ENCODE measurements around the gene CUX1. TPM values are rescaled to one million over a fixed set of nuclear protein-coding genes. Genes with fewer than 3 reads are reported as not detected.

The CUX1 gene
- total RNA-seq, 1 donor from 2014 or later = 50.6 TPM

DNA sequence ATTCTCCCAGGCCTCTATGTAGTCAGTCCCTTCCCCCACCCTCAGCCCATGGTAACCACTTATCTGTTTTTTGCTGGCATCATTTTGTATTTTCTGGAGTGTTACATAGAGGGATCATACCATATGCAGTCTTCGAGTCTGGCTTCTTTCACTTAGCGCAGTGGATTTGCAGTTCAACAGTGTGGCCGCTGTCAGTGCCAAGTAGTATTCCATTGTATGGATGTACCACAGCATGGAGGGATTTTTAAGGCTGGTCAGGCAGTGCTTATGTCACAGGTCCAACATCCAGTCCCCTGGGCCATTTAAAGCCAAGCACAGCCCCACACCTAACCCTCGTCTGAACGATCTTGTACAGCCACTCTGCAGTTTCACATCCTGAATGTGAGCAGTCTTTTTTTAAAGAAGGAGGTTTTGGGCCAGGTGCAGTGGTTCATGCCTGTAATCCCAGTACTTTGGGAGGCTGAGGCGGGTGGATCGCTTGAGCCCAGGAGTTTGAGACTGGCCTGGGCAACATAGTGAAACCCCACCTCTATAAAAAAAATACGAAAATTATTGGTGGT lies 121.8 kb downstream of the CUX1 start:
- H3K79me2 ChIP-seq (ENCODE audit: insufficient read depth, low read length) = peaks cover 28% of the 10 kb centered on the region
- FAIRE-seq = no peak
- H3K4me3 Mint-ChIP-seq (ENCODE audit: unreplicated experiment) = no peak overlapping the region

DNA sequence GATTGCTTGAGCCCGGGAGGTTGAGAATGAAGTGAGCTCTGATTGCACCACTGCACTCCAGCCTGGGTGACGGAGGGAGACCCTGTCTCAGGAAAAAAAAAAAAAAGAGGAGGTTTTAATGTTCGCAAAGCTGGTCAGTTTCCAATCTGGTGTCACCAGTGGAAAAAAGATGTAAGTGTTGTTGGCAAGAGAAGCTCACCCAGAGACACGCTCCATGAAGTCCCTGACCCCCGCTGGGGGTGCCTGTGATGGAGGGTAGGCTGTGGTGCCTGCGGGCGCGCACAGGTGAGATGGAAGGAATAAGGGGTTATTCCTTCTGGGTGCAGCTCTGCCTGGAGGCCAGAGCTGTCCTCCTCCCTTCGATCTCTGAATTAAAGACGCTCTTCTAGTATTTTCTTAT lies 122.7 kb downstream of the CUX1 start:
- no peak overlapping the region for H3K27ac ChIP-seq (ENCODE audit: low read depth, low read length)
- no peak overlapping the region for H3K4me2 ChIP-seq (ENCODE audit: low read length)
- no peak overlapping the region for H3K4me3 ChIP-seq (ENCODE audit: insufficient read depth, low read depth, low read length)
- no peak overlapping the region for H2AFZ ChIP-seq (ENCODE audit: low read depth, low read length)
- peaks cover 36% of the 10 kb centered on the region for H3K79me2 ChIP-seq (ENCODE audit: insufficient read depth, low read length)
- no peak overlapping the region for H3K9ac ChIP-seq (ENCODE audit: low read length)
- H3K4me1 Mint-ChIP-seq (ENCODE audit: low read depth, unreplicated experiment) = peaks cover 44% of the 10 kb centered on the region
- FAIRE-seq (no peak), DNase-seq (ENCODE audit: low read depth) (no peak)
- no peaks in the 10 kb centered on the region for H3K9me3 ChIP-seq (ENCODE audit: insufficient read depth, low read depth, low read length)
- H3K9me3 Mint-ChIP-seq (ENCODE audit: unreplicated experiment) = no peaks in the 10 kb centered on the region
- peaks cover 42% of the 10 kb centered on the region for H4K20me1 ChIP-seq (ENCODE audit: insufficient read depth, low read length)
- H3K27me3 Mint-ChIP-seq (ENCODE audit: low read depth, unreplicated experiment) = no peaks in the 10 kb centered on the region
- H3K27ac Mint-ChIP-seq (ENCODE audit: unreplicated experiment) = no peak overlapping the region
- H3K27me3 ChIP-seq (ENCODE audit: insufficient read depth, low read length) = no peaks in the 10 kb centered on the region
- H3K4me1 ChIP-seq (ENCODE audit: insufficient read depth, low read length) = peaks cover 33% of the 10 kb centered on the region
- H3K36me3 ChIP-seq (ENCODE audit: insufficient read depth, low read length) = no peaks in the 10 kb centered on the region
- TF ChIP-seq, protein P1, sequence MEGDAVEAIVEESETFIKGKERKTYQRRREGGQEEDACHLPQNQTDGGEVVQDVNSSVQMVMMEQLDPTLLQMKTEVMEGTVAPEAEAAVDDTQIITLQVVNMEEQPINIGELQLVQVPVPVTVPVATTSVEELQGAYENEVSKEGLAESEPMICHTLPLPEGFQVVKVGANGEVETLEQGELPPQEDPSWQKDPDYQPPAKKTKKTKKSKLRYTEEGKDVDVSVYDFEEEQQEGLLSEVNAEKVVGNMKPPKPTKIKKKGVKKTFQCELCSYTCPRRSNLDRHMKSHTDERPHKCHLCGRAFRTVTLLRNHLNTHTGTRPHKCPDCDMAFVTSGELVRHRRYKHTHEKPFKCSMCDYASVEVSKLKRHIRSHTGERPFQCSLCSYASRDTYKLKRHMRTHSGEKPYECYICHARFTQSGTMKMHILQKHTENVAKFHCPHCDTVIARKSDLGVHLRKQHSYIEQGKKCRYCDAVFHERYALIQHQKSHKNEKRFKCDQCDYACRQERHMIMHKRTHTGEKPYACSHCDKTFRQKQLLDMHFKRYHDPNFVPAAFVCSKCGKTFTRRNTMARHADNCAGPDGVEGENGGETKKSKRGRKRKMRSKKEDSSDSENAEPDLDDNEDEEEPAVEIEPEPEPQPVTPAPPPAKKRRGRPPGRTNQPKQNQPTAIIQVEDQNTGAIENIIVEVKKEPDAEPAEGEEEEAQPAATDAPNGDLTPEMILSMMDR (IDR thresholded peaks at IDR 0.05; ENCODE audit: insufficient read depth, low read depth, low read length) = no peak
- no peak for TF ChIP-seq EZH2 (IDR thresholded peaks at IDR 0.05; ENCODE audit: insufficient read depth, low read length)
- no peak overlapping the region for H3K4me3 Mint-ChIP-seq (ENCODE audit: unreplicated experiment)
- no peaks in the 10 kb centered on the region for H3K36me3 Mint-ChIP-seq (ENCODE audit: low read depth, unreplicated experiment)

More for the DNA sequence above, 121.8 kb downstream of the CUX1 start:
- Mint-ChIP-seq H3K27me3 (ENCODE audit: low read depth, unreplicated experiment) (no peaks in the 10 kb centered on the region), H3K36me3 (ENCODE audit: low read depth, unreplicated experiment) (peaks cover 2% of the 10 kb centered on the region), H3K4me1 (ENCODE audit: low read depth, unreplicated experiment) (peaks cover 53% of the 10 kb centered on the region), H3K9me3 (ENCODE audit: unreplicated experiment) (no peaks in the 10 kb centered on the region), H3K27ac (ENCODE audit: unreplicated experiment) (no peak overlapping the region)
- no peak overlapping the region for H3K4me3 ChIP-seq (ENCODE audit: insufficient read depth, low read depth, low read length)
- H3K4me1 ChIP-seq (ENCODE audit: insufficient read depth, low read length) = peaks cover 33% of the 10 kb centered on the region
- no peak overlapping the region for H3K4me2 ChIP-seq (ENCODE audit: low read length)
- no peak overlapping the region for H2AFZ ChIP-seq (ENCODE audit: low read depth, low read length)
- H4K20me1 ChIP-seq (ENCODE audit: insufficient read depth, low read length) = peaks cover 45% of the 10 kb centered on the region
- no peak for TF ChIP-seq EZH2 (IDR thresholded peaks at IDR 0.05; ENCODE audit: insufficient read depth, low read length)
- TF ChIP-seq, protein P1 (IDR thresholded peaks at IDR 0.05; ENCODE audit: insufficient read depth, low read depth, low read length) = no peak
- no peak overlapping the region for H3K27ac ChIP-seq (ENCODE audit: low read depth, low read length)
- no peaks in the 10 kb centered on the region for H3K27me3 ChIP-seq (ENCODE audit: insufficient read depth, low read length)
- H3K36me3 ChIP-seq (ENCODE audit: insufficient read depth, low read length) = no peaks in the 10 kb centered on the region
- no peak overlapping the region for H3K9ac ChIP-seq (ENCODE audit: low read length)
- H3K9me3 ChIP-seq (ENCODE audit: insufficient read depth, low read depth, low read length) = no peaks in the 10 kb centered on the region
- DNase-seq (ENCODE audit: low read depth) = no peak

DNA sequence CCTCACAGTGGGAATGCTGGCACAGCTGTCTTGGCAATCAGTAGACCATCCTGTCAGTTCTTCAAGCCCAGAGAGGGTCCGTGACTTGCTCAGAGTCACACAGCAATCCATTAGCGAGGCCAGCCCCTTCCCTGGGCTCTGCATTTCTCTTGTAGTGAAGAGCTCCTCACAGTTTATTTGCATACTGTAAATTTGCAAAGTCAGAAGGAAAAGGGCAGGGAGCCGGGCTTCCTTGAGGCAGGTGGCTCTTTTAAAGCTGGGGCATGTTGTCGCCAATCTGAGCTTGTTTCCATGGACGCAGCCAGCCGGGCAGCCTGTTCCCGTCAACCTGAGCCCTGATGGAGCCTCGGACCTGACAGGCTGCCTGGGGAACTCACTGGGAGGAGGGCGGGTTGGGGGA lies 123.4 kb downstream of the CUX1 start:
- Histone ChIP-seq H3K36me3 (ENCODE audit: insufficient read depth, low read length) (no peaks in the 10 kb centered on the region), H3K79me2 (ENCODE audit: insufficient read depth, low read length) (peaks cover 35% of the 10 kb centered on the region), H4K20me1 (ENCODE audit: insufficient read depth, low read length) (peaks cover 43% of the 10 kb centered on the region), H3K27me3 (ENCODE audit: insufficient read depth, low read length) (no peaks in the 10 kb centered on the region), H3K9me3 (ENCODE audit: insufficient read depth, low read depth, low read length) (no peaks in the 10 kb centered on the region), H3K4me3 (ENCODE audit: insufficient read depth, low read depth, low read length) (no peak overlapping the region), H2AFZ (ENCODE audit: low read depth, low read length) (no peak overlapping the region), H3K4me1 (ENCODE audit: insufficient read depth, low read length) (peaks cover 33% of the 10 kb centered on the region), H3K9ac (ENCODE audit: low read length) (no peak overlapping the region), H3K4me2 (ENCODE audit: low read length) (peak overlapping the region; percentile 29), H3K27ac (ENCODE audit: low read depth, low read length) (no peak overlapping the region)
- no peaks in the 10 kb centered on the region for H3K27me3 Mint-ChIP-seq (ENCODE audit: low read depth, unreplicated experiment)
- FAIRE-seq = no peak
- H3K4me1 Mint-ChIP-seq (ENCODE audit: low read depth, unreplicated experiment) = peaks cover 37% of the 10 kb centered on the region
- H3K9me3 Mint-ChIP-seq (ENCODE audit: unreplicated experiment) = no peaks in the 10 kb centered on the region
- H3K4me3 Mint-ChIP-seq (ENCODE audit: unreplicated experiment) = no peak overlapping the region
- DNase-seq (ENCODE audit: low read depth) = no peak
- peaks cover 1% of the 10 kb centered on the region for H3K36me3 Mint-ChIP-seq (ENCODE audit: low read depth, unreplicated experiment)
- no peak for TF ChIP-seq EZH2 (IDR thresholded peaks at IDR 0.05; ENCODE audit: insufficient read depth, low read length)
- TF ChIP-seq, protein P1 (IDR thresholded peaks at IDR 0.05; ENCODE audit: insufficient read depth, low read depth, low read length) = no peak
- peak overlapping the region; percentile 95 for H3K27ac Mint-ChIP-seq (ENCODE audit: unreplicated experiment)

All from astrocyte (in vitro differentiated cells and primary cell).